GM15510 (cell line): ENCODE results near the gene NELFA.

Source experiments
- POLR2A ChIP-seq: IDR thresholded peaks from 3 replicates; pipeline ENCODE4 v1.6.1; 2011; ENCODE audit warnings: borderline replicate concordance; ENCODE audit not compliant: insufficient read length; ENCODE audit errors: extremely low read depth

The NELFA gene

DNA sequence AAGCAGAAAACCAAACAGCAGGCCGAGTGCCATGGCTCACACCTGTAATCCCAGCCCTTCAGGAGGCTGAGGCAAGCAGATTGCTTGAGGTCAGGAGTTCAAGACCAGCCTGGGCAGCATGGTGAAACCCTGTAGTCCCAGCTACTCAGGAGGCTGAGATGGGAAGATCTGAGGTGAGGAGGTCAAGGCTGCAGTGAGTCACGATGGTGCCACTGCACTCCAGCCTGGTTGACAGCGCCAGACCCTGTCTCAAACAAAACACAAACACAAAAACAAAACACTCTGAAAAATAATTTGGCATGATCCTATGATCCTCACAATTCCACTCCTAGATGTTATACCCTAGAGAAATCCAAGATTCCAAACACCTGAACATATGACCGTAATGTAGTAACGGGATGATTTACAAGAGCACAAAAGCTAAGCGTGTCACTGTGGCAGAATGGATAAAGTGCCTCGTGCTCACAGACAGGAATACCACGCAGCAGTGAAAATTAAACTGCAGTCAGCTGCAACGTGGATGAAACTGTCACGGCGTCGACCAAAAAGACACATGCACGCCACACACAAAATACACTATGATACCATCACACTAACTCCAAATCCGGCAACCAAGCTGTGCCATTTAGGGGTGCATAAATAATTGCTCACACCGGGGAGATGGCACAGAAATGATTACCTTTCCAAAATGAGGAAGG lies 1.7 kb downstream of the NELFA start:
- no peak for TF ChIP-seq POLR2A

- no peak for TF ChIP-seq POLR2A
These were observed 2.4 kb downstream of the NELFA start for GRCh38 chr4:2006367-2006766.

GRCh38 chr4:1998296-1998695 lies 10.5 kb downstream of the NELFA start:
- no peak for TF ChIP-seq POLR2A

DNA sequence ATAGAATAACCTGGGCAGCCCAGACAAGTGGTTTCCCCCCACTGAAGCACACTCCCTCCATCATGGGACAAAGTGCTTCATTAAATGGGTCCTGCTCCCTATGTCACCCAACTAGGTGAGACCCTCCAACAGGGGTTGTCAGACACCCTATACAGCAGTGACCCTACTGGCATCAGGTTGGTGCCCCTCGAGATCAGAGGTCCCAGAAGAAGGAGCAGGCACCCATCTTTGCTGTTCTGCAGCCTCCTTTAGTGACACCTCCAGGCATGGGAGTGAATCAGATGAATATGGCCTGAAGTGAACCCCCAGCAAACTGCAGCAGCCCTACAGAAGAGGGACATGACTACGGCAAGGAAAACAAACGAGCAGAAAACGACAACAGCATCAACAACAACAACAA lies 11.1 kb downstream of the NELFA start:
- TF ChIP-seq POLR2A: no peak

DNA sequence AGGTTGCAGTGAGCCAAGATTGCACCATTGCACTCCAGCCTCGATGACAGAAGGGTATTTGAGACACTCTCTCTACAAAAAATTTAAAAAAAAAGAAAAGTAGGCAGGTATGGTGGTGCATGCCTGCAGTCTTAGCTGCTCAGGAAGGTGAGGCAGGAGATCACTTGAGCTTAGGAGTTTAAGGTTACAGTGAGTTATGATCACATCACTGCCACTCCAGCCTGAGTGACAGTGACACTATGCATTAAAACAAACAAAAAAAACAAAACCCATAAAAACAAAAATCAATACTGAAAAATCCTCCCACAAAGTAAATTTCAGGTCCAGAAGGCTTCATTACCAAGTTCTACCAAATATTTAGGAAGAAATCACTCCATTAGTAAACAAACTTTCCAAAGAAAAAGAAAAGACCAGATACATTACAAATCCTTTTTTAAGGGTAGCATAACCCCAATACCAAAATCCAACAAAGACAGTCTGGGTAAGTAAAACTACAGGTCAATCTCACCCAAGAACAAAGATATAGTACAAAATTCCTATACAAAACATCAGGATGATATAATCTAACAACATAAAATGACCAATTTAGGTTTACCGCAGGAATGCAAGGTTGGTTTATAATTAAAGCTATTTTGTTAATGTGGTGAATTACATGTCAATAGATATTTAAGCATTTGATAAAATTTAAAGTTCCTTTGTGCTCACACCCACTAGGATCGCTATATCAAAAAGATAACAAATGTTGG lies 11.7 kb downstream of the NELFA start:
- no peak for TF ChIP-seq POLR2A

DNA sequence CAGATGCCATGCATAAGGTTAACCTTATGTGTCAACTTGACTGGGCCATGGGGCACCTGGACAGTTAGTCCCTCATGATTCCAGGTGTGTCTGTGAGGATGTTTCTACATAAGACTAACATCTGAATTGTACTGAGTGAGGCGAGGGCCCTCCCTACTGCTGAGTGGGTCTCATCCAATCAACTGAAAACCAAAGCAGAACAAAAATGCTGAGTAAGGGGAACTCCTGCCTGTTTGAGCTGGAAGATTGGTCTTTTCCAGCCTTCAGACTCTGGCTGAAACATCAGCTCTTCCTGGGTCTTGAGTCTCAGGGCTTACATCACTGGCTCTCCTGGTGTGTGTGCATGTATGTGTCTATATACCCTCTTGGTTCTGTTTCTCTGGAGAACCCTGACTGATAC lies 13.8 kb downstream of the NELFA start:
- TF ChIP-seq POLR2A: no peak

DNA sequence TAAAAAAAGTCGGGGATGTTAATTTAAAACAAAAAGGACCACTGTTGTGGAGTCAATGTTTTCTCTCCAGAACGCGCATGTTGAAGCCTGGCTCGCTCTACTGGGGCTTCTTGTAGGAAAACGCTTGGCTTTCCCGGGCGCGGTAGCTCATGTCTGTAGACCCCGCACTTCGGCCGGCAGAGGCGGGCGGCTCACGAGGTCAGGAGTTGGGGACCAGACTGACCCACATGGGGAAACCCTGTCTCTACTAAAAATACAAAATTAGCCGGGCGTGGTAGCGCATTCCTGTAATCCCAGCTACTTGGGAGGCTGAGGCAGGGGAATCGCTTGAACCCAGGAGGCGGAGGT lies 15.6 kb downstream of the NELFA start:
- no peak for TF ChIP-seq POLR2A

DNA sequence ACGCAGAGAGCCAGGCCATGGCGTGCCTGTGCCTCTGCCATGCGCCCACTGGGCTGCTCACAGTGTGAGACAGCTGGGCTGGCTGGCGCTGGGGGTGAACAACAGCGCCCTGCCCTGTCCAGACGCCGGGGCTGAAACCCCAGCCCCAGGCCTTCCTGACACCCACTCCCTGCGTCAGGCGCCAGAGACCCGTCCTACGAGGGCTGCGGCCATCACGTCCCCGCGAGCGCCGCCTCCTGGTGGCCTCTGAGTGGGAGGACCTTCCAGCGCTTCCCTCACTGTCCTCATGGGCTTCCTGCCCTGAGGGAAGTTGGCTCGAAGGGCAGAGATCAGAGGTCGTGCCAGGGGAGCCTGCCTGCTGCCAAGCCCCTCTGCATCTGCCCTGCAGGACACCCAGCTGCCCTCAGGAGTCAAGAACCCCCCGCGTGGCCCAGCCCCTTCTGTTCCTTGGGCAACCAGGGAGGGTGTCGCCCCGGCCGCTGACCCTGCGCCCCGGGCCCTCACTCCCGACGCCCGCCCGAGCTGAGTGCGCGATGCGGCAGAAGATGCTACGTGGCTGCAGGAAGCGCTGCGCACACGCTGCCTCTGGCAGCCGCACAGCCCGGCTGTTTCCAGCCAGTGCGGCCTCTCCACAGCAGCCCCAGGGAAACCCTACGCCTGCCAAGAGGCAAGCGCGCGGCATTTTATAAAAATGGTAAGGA lies 16.2 kb downstream of the NELFA start:
- no peak for TF ChIP-seq POLR2A

- TF ChIP-seq POLR2A: no peak
These were observed 17.0 kb downstream of the NELFA start for GRCh38 chr4:1991596-1992434.

DNA sequence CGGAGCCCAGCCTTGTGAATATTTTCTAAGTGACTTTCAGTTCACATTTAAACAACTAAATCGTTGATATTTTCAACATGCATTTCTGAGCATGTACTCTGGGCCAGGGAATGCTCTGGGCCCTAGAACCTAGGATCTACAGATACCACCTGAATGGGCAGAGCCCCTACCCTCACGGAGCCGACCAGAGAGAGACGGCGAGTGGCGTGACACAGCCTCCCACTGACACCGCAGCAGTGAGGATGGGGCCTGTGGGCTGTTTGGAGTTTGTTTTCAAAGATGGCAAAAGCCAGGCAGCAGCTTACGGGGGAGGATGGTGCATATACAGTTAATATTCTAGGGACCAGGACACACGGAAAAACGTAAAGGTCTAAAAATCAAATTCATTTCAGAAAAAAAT lies 17.7 kb downstream of the NELFA start:
- TF ChIP-seq POLR2A: no peak

DNA sequence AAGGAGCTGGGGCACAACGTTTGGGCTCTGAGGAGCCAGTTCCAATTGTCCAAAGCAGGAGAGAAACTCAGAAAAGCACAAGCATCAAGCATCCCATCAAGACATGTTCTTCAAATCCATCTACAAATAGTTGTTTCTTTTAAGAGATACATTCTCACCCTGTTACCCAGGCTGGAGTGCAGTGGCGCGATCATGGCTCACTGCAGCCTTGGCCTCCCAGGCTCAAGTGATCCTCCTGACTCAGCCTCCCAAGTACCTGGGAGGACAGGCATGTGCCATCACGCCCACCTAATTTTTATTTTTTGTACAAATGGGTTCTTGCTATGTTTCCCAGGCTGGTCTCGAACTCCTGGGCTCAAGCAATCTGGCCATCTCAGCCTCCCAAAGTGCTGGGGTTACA lies 18.1 kb downstream of the NELFA start:
- no peak for TF ChIP-seq POLR2A

DNA sequence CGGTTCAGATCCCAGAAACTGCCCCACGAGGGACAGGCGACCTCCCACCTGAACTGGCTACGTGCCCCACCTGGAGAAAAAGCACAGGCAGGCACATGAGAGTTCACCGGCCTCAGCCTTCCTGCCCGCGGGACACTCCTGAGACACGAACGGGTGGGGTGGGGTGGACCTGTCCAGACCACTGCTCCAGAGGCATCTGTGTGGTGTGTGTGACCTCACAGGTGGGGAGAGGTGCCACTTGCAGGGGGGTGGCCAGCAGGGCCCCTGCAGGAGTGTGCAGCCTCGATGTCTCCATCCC lies 18.5 kb downstream of the NELFA start:
- TF ChIP-seq POLR2A: no peak

- TF ChIP-seq POLR2A: no peak
These were observed 19.0 kb downstream of the NELFA start for GRCh38 chr4:1989533-1990347.

- no peak for TF ChIP-seq POLR2A
These were observed 20.4 kb downstream of the NELFA start for GRCh38 chr4:1988327-1988724.
